ENCODE measurements around the gene UBASH3A.

- TF ChIP-seq ZNF274 (IDR thresholded peaks at IDR 0.05; ENCODE audit: low read depth, low read length) (no peak), EZH2phosphoT487 (IDR thresholded peaks at IDR 0.05; ENCODE audit: borderline replicate concordance) (no peak), JUND (IDR thresholded peaks at IDR 0.05) (no peak), EZH2 (IDR thresholded peaks at IDR 0.05) (no peak), CTCF (IDR thresholded peaks at IDR 0.05 in 2 of 3, conservative IDR thresholded peaks at IDR 0.05 in 1 of 3; ENCODE audit: borderline replicate concordance in 1 of 3, insufficient read depth in 1 of 3, low read depth in 2 of 3, low read length in 2 of 3) (no peak), POLR2A (IDR thresholded peaks at IDR 0.05; ENCODE audit: borderline replicate concordance, extremely low read depth, insufficient read depth, insufficient read length) (no peak), REST (IDR thresholded peaks at IDR 0.05; ENCODE audit: low read depth) (no peak), POLR2AphosphoS5 (IDR thresholded peaks at IDR 0.05; ENCODE audit: low read depth, low read length) (no peak), ATF3 (IDR thresholded peaks at IDR 0.05) (no peak), ELF1 (IDR thresholded peaks at IDR 0.05; ENCODE audit: borderline replicate concordance, low read depth) (no peak)
These were observed 61.5 kb downstream of the UBASH3A start for GRCh38 chr21:42465008-42465802.

Data from HCT116 (cell line).